ENCODE measurements around the gene RMRP. TPM values are rescaled to one million over a fixed set of nuclear protein-coding genes. Genes with fewer than 3 reads are reported as not detected.

The RMRP gene
- total RNA-seq, 1 experiment from 2014 or later: 13,506 TPM

- Histone ChIP-seq H3K9me2 (ENCODE audit: insufficient read depth) (no peaks in the 10 kb centered on the region), H3K27ac (no peak overlapping the region), H3K4me1 (replicated peaks; ENCODE audit: insufficient read depth) (peaks cover 14% of the 10 kb centered on the region; the same call in 1 of the 2 replicates), H3F3A (ENCODE audit: insufficient read depth, low read depth) (peaks cover 3% of the 10 kb centered on the region; the same call in 1 of the 2 replicates), H3K9me3 (ENCODE audit: insufficient read depth, low read depth) (no peaks in the 10 kb centered on the region), H3K27me3 (ENCODE audit: insufficient read depth, low read depth) (no peaks in the 10 kb centered on the region), H3K79me2 (ENCODE audit: low read depth) (0 out of 2 replicates have a peak, but pooled peaks cover 16% of the 10 kb centered on the region), H3K4me2 (no peak overlapping the region), H2AFZ (no peak overlapping the region), H3K36me3 (ENCODE audit: low read depth) (no peaks in the 10 kb centered on the region), H3K4me3 (no peak overlapping the region), H4K20me1 (ENCODE audit: insufficient read depth) (no peaks in the 10 kb centered on the region)
- intact Hi-C loops (cut with micrococcal nuclease; ENCODE audit: unreplicated experiment): no loop called here
- DNase-seq: no peak
- CTCF ChIA-PET: no interaction called here
- TF ChIP-seq EZH2 (IDR thresholded peaks at IDR 0.05; ENCODE audit: low read depth) (no peak), CTCF (conservative IDR thresholded peaks at IDR 0.05) (no peak)
- POLR2A ChIA-PET (ENCODE audit: unreplicated experiment): no interaction called here
- no TSS peak for BruUV-seq (replicated peaks)
Measured at GRCh38 chr9:35666549-35666948, 8.7 kb upstream of the RMRP start.

- CTCF ChIA-PET: no interaction called here
Measured at GRCh38 chr9:35666045-35666444, 8.2 kb upstream of the RMRP start.

GRCh38 chr9:35665471-35665818 is 7.6 kb upstream of the RMRP start:
- H3F3A ChIP-seq (ENCODE audit: insufficient read depth, low read depth): peaks cover 3% of the 10 kb centered on the region; the same call in 1 of the 2 replicates
- H3K36me3 ChIP-seq (ENCODE audit: low read depth): no peaks in the 10 kb centered on the region
- H3K4me3 ChIP-seq: peak overlapping the region; percentile 81
- H3K27me3 ChIP-seq (ENCODE audit: insufficient read depth, low read depth): no peaks in the 10 kb centered on the region
- no peaks in the 10 kb centered on the region for H4K20me1 ChIP-seq (ENCODE audit: insufficient read depth)
- intact Hi-C loops (cut with micrococcal nuclease; ENCODE audit: unreplicated experiment): no loop called here
- no peaks in the 10 kb centered on the region for H3K9me2 ChIP-seq (ENCODE audit: insufficient read depth)
- no peaks in the 10 kb centered on the region for H3K9me3 ChIP-seq (ENCODE audit: insufficient read depth, low read depth)
- CTCF ChIA-PET: interaction anchor here (0.5 to 2.0 kb wide), 3 partner anchors 31 to 167 kb away, joined by 3 to 8 read pairs (median 3); no protein-coding TSS in a partner anchor
- no peak for DNase-seq
- H3K4me2 ChIP-seq: peak overlapping the region; percentile 85
- no TSS peak for BruUV-seq (replicated peaks)
- H2AFZ ChIP-seq: peak overlapping the region; percentile 86
- no peak overlapping the region for H3K27ac ChIP-seq
- POLR2A ChIA-PET (ENCODE audit: unreplicated experiment): no interaction called here
- H3K4me1 ChIP-seq (replicated peaks; ENCODE audit: insufficient read depth): peaks cover 14% of the 10 kb centered on the region; the same call in 1 of the 2 replicates
- H3K79me2 ChIP-seq (ENCODE audit: low read depth): 0 out of 2 replicates have a peak, but pooled peaks cover 16% of the 10 kb centered on the region
- TF ChIP-seq EZH2 (IDR thresholded peaks at IDR 0.05; ENCODE audit: low read depth): no peak
- TF ChIP-seq CTCF (conservative IDR thresholded peaks at IDR 0.05): no peak

More at GRCh38 chr9:35666045-35666444, 8.2 kb upstream of the RMRP start:
- Histone ChIP-seq H3K9me3 (ENCODE audit: insufficient read depth, low read depth) (no peaks in the 10 kb centered on the region), H3K27me3 (ENCODE audit: insufficient read depth, low read depth) (no peaks in the 10 kb centered on the region), H3K27ac (no peak overlapping the region), H3K79me2 (ENCODE audit: low read depth) (0 out of 2 replicates have a peak, but pooled peaks cover 16% of the 10 kb centered on the region), H3K36me3 (ENCODE audit: low read depth) (no peaks in the 10 kb centered on the region), H3K4me1 (replicated peaks; ENCODE audit: insufficient read depth) (peaks cover 14% of the 10 kb centered on the region; the same call in 1 of the 2 replicates), H4K20me1 (ENCODE audit: insufficient read depth) (no peaks in the 10 kb centered on the region), H3K4me2 (no peak overlapping the region; the same call in 1 of the 2 replicates), H2AFZ (no peak overlapping the region), H3K9me2 (ENCODE audit: insufficient read depth) (no peaks in the 10 kb centered on the region), H3K4me3 (no peak overlapping the region), H3F3A (ENCODE audit: insufficient read depth, low read depth) (peaks cover 3% of the 10 kb centered on the region; the same call in 1 of the 2 replicates)
- POLR2A ChIA-PET (ENCODE audit: unreplicated experiment): interaction anchor here (0.7 kb wide), 1 partner anchor 1453 kb away, joined by 5 read pairs; no protein-coding TSS in a partner anchor
- TF ChIP-seq EZH2 (IDR thresholded peaks at IDR 0.05; ENCODE audit: low read depth): no peak
- no peak for TF ChIP-seq CTCF (conservative IDR thresholded peaks at IDR 0.05)
- no peak for DNase-seq
- no TSS peak for BruUV-seq (replicated peaks)
- intact Hi-C loops (cut with micrococcal nuclease; ENCODE audit: unreplicated experiment): no loop called here

All from PC-9 (cell line).